ENCODE results near the gene HSD17B11. TPM values are rescaled to one million over a fixed set of nuclear protein-coding genes. Genes with fewer than 3 reads are reported as not detected.

HSD17B11 gene
- total RNA-seq, 1 experiment from 2014 or later = 8.8 TPM

GRCh38 chr4:87333267-87333666, 57.7 kb downstream of the HSD17B11 start:
- Histone ChIP-seq H4K91ac (ENCODE audit: insufficient read length, low read depth, low read length) (no peak overlapping the region), H3K27ac (ENCODE audit: insufficient read length, low read depth, low read length) (no peak overlapping the region), H4K8ac (replicated peaks; ENCODE audit: insufficient read length, low read depth, low read length) (no peak overlapping the region), H3K4me2 (ENCODE audit: insufficient read depth, insufficient read length, low read length) (no peak overlapping the region), H3K9ac (ENCODE audit: extremely low read depth, insufficient read length, low read length) (no peak overlapping the region), H2AFZ (ENCODE audit: low read length) (no peak overlapping the region), H3T11ph (ENCODE audit: low read length) (no peak overlapping the region), H2BK120ac (ENCODE audit: low read depth, low read length, poor library complexity, severe bottlenecking) (no peak overlapping the region), H4K20me1 (ENCODE audit: control insufficient read depth, insufficient read depth, insufficient read length) (no peaks in the 10 kb centered on the region), H4K5ac (ENCODE audit: insufficient read length, low read depth, low read length) (no peak overlapping the region), H3K4me1 (ENCODE audit: insufficient read depth, low read length) (no peaks in the 10 kb centered on the region), H2BK12ac (ENCODE audit: insufficient read length, low read depth, low read length) (no peak overlapping the region), H3K27me3 (ENCODE audit: insufficient read depth, low read length) (no peaks in the 10 kb centered on the region), H2AK5ac (ENCODE audit: insufficient read length, low read length) (no peak overlapping the region), H3K18ac (ENCODE audit: insufficient read length, low read depth, low read length) (no peak overlapping the region), H3K9me3 (ENCODE audit: control insufficient read depth, low read depth, low read length) (no peaks in the 10 kb centered on the region), H3K23me2 (ENCODE audit: insufficient read length, low read depth, low read length, poor library complexity, severe bottlenecking) (no peaks in the 10 kb centered on the region), H3K79me2 (ENCODE audit: insufficient read depth, low read length) (no peaks in the 10 kb centered on the region), H2BK20ac (ENCODE audit: low read depth, low read length, poor library complexity, severe bottlenecking) (no peak overlapping the region), H3K23ac (ENCODE audit: insufficient read length, low read depth, low read length) (no peak overlapping the region), H3K14ac (ENCODE audit: insufficient read depth, low read length) (no peak overlapping the region), H2BK15ac (ENCODE audit: low read depth, low read length) (no peak overlapping the region), H3K4ac (ENCODE audit: low read depth, low read length) (no peak overlapping the region), H3K56ac (ENCODE audit: insufficient read length, low read depth, low read length) (no peak overlapping the region), H2BK5ac (ENCODE audit: insufficient read length, low read length) (no peak overlapping the region), H3K79me1 (ENCODE audit: insufficient read depth, low read depth, low read length, poor library complexity, severe bottlenecking) (no peaks in the 10 kb centered on the region)
- no peak for DNase-seq
- peaks cover 21 to 26% (median 24%) of the 10 kb centered on the region in 3 experiments for H3K36me3 Mint-ChIP-seq (ENCODE audit: insufficient read depth in 1 of 3, low read depth in 3 of 3)
- no peak for TF ChIP-seq CTCF (conservative IDR thresholded peaks at IDR 0.05)
- peaks cover 5 to 7% of the 10 kb centered on the region in 2 experiments for H3K4me1 Mint-ChIP-seq
- no peak overlapping the region for H3K4me3 Mint-ChIP-seq
- no CpG with 5 or more reads among the region's 1 CpG for WGBS (ENCODE audit: extremely low coverage, insufficient read length, low lambda C conversion rate)
- peaks cover 20 to 21% of the 10 kb centered on the region in 2 experiments for H3K9me3 Mint-ChIP-seq
- no peak overlapping the region for H3K27ac Mint-ChIP-seq
- H3K27me3 Mint-ChIP-seq (ENCODE audit: low read depth) = no peaks in the 10 kb centered on the region

Data from H9 (cell line).